Mucosa of stomach (tissue), 1 donor: Measurements from ENCODE around the gene THUMPD1.
"Not testable (repeated sequence)": the region's sequence is repeated elsewhere in the genome, so short reads cannot be mapped to it uniquely, and the experiment has no call there.

Source experiments
- H3K27me3 ChIP-seq: one replicate; pipeline ENCODE4 v1.7.0; 2013; ENCODE audit warnings: mild to moderate bottlenecking, low read length; ENCODE audit not compliant: control insufficient read depth, insufficient read depth
- H3K36me3 ChIP-seq: one replicate; pipeline ENCODE4 v1.7.0; 2013; ENCODE audit warnings: low read length; ENCODE audit not compliant: control insufficient read depth, insufficient read depth
- H3K4me1 ChIP-seq: one replicate; pipeline ENCODE4 v1.7.0; 2013; ENCODE audit warnings: mild to moderate bottlenecking, low read length; ENCODE audit not compliant: control insufficient read depth, insufficient read depth
- H3K4me3 ChIP-seq: one replicate; pipeline ENCODE4 v1.7.0; 2013; ENCODE audit warnings: low read length
- H3K9ac ChIP-seq: one replicate; pipeline ENCODE4 v1.7.0; 2013; ENCODE audit warnings: mild to moderate bottlenecking, low read length, moderate library complexity
- H3K9me3 ChIP-seq: one replicate; pipeline ENCODE4 v1.7.0; 2013; ENCODE audit warnings: mild to moderate bottlenecking, low read length, moderate library complexity; ENCODE audit not compliant: control insufficient read depth
- donor health status: Pancreatic carcinoma.

The THUMPD1 gene

DNA sequence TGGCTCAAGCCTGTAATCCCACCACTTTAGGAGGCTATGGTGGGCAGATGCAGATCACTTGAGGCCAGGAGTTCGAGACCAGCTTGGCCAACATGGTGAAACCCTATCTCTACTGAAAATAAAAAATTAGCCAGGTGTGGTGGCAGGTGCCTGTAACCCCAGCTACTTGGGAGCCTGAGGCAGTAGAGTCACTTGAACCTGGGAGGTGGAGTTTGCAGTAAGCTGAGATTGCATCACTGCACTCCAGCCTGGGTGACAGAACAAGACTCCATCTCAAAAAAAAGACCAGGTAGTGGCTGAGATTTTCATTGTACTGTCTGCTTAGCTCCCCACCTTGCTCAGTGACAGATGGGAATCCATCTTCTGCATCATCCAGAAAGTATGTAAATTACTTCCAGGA, 22.8 kb upstream of the THUMPD1 start:
- not testable (repeated sequence) for H3K4me3 ChIP-seq, H3K9me3 ChIP-seq, H3K4me1 ChIP-seq, H3K27me3 ChIP-seq, H3K9ac ChIP-seq, H3K36me3 ChIP-seq

GRCh38 chr16:20763461-20764232, 22.0 kb upstream of the THUMPD1 start, which contains the start of gene ACSM3:
Gene ACSM3 (plus strand): TSS chr16:20764014. CDS start chr16:20770035, 6,021 bp downstream.
- H3K4me3 ChIP-seq: peak within 1 kb of the TSS; percentile 0
- peak within 1 kb of the TSS; percentile 38 for H3K9ac ChIP-seq

DNA sequence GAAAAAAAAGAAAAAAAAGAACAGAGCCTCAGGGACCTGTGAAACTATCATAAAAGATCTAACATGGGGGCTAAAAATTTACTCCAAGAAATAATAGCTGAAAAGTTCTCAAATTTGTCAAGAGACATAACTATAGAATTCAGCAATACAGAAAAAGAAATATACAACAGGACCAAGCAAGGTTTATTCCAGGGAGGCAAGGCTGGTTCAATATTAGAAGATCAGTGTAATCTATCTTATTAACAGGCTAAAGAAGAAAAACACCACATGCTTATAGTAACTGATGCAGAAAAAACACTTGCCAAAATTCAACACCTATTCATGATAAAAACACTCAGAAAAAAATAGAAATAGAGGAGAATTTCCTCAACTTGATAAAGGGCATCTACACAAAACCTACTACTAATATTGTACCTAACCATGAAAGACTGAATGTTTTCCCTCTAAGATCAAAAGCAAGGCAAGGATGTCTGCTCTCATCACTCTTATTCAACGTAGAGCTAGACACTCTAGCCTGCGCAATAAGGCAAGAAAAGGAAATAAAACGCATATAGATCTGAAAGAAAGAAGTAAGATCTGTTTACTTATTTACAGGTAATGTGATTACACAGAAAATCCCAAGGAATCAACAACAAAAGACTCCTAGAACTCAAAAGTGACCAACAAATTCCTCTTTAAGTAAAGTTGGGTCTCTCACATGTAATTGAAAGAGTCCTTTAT, 20.9 kb upstream of the THUMPD1 start:
- H3K4me3 ChIP-seq: no peak overlapping the region
- no peaks in the 10 kb centered on the region for H3K27me3 ChIP-seq
- no peaks in the 10 kb centered on the region for H3K36me3 ChIP-seq
- no peaks in the 10 kb centered on the region for H3K4me1 ChIP-seq
- no peak overlapping the region for H3K9ac ChIP-seq
- no peaks in the 10 kb centered on the region for H3K9me3 ChIP-seq

More at GRCh38 chr16:20763461-20764232, 22.0 kb upstream of the THUMPD1 start, which contains the start of gene ACSM3:
- Histone ChIP-seq H3K36me3 (no peaks in the 10 kb centered on the region), H3K9me3 (no peaks in the 10 kb centered on the region), H3K27me3 (no peaks in the 10 kb centered on the region), H3K4me1 (no peaks in the 10 kb centered on the region)

GRCh38 chr16:20761175-20761574, 19.6 kb upstream of the THUMPD1 start:
- H3K27me3 ChIP-seq: no peaks in the 10 kb centered on the region
- no peaks in the 10 kb centered on the region for H3K4me1 ChIP-seq
- H3K4me3 ChIP-seq: no peak overlapping the region
- H3K36me3 ChIP-seq: no peaks in the 10 kb centered on the region
- H3K9ac ChIP-seq: no peak overlapping the region
- no peaks in the 10 kb centered on the region for H3K9me3 ChIP-seq

- H3K9ac ChIP-seq: no peak overlapping the region
- H3K27me3 ChIP-seq: no peaks in the 10 kb centered on the region
Measured at GRCh38 chr16:20760346-20760745, 18.7 kb upstream of the THUMPD1 start.

DNA sequence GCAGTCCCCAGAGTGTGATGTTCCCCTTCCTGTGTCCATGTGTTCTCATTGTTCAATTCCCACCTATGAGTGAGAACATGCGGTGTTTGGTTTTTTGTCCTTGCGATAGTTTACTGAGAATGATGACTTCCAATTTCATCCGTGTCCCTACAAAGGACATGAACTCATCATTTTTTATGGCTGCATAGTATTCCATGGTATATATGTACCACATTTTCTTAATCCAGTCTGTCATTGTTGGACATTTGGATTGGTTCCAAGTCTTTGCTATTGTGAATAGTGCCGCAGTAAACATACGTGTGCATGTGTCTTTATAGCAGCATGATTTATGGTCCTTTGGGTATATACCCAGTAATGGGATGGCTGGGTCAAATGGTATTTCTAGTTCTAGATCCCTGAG, 14.2 kb upstream of the THUMPD1 start:
- not testable (repeated sequence) for H3K9ac ChIP-seq, H3K9me3 ChIP-seq, H3K27me3 ChIP-seq, H3K36me3 ChIP-seq, H3K4me1 ChIP-seq, H3K4me3 ChIP-seq

More at GRCh38 chr16:20760346-20760745, 18.7 kb upstream of the THUMPD1 start:
- no peaks in the 10 kb centered on the region for H3K36me3 ChIP-seq
- H3K9me3 ChIP-seq: no peaks in the 10 kb centered on the region
- no peaks in the 10 kb centered on the region for H3K4me1 ChIP-seq
- no peak overlapping the region for H3K4me3 ChIP-seq

DNA sequence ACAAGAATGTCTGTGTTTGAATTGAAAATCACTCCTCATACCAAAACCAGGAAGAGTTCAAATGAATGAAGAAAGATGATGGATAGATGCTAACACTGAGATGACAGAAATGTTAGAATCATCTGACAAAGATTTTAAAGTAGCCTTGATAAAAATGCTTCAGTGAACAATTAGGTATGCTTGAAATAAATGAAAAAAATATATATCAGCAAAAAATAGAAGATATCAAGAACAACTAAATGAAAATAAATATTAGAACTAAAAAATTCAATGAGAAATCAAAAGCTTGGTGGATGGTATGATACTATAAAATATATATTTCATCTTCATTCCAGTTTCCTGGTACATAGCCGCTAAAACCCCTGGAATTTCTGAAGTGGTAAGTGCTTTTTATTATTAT, 13.6 kb upstream of the THUMPD1 start:
- Histone ChIP-seq H3K36me3 (no peaks in the 10 kb centered on the region), H3K27me3 (no peaks in the 10 kb centered on the region), H3K4me1 (no peaks in the 10 kb centered on the region)

DNA sequence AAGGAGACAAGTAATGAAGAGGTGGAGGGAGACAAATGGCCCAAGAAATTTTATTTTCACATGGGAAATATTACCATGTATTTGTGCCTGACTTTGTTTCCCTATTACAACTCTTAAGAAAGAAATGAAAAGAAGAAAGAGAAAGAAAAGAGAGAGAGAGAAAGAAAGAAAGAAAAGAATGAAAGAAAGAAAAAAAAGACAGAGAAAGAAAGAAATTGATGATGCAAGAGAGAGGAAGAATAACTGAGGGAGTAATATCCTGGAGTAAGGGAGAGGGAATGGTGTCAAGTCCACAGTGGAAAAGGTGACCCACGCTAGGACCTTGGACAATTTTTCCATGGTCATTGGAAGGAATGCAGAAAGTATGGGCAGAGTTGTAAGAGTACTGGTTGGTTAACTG, 12.1 kb upstream of the THUMPD1 start:
- no peaks in the 10 kb centered on the region for H3K36me3 ChIP-seq
- H3K4me1 ChIP-seq: no peaks in the 10 kb centered on the region
- H3K9me3 ChIP-seq: no peaks in the 10 kb centered on the region
- no peak overlapping the region for H3K4me3 ChIP-seq
- no peak overlapping the region for H3K9ac ChIP-seq
- no peaks in the 10 kb centered on the region for H3K27me3 ChIP-seq

More for the DNA sequence above, 13.6 kb upstream of the THUMPD1 start:
- Histone ChIP-seq H3K9ac (no peak overlapping the region), H3K9me3 (no peaks in the 10 kb centered on the region), H3K4me3 (no peak overlapping the region)

- no peak overlapping the region for H3K4me3 ChIP-seq
- no peak overlapping the region for H3K9ac ChIP-seq
- no peaks in the 10 kb centered on the region for H3K4me1 ChIP-seq
- no peaks in the 10 kb centered on the region for H3K9me3 ChIP-seq
- H3K27me3 ChIP-seq: no peaks in the 10 kb centered on the region
- H3K36me3 ChIP-seq: no peaks in the 10 kb centered on the region
Measured at GRCh38 chr16:20750558-20750957, 8.9 kb upstream of the THUMPD1 start.

GRCh38 chr16:20749474-20749873, 7.9 kb upstream of the THUMPD1 start:
- H3K4me3 ChIP-seq: no peak overlapping the region
- no peak overlapping the region for H3K9ac ChIP-seq
- H3K27me3 ChIP-seq: no peaks in the 10 kb centered on the region
- no peaks in the 10 kb centered on the region for H3K4me1 ChIP-seq
- no peaks in the 10 kb centered on the region for H3K36me3 ChIP-seq
- H3K9me3 ChIP-seq: no peaks in the 10 kb centered on the region

- Histone ChIP-seq H3K4me1 (no peaks in the 10 kb centered on the region), H3K4me3 (no peak overlapping the region), H3K27me3 (no peaks in the 10 kb centered on the region), H3K9me3 (no peaks in the 10 kb centered on the region), H3K36me3 (no peaks in the 10 kb centered on the region), H3K9ac (no peak overlapping the region)
Measured at GRCh38 chr16:20747030-20747816, 5.6 kb upstream of the THUMPD1 start.

GRCh38 chr16:20746461-20746860, 4.8 kb upstream of the THUMPD1 start:
- H3K36me3 ChIP-seq: no peaks in the 10 kb centered on the region
- no peaks in the 10 kb centered on the region for H3K27me3 ChIP-seq
- H3K9ac ChIP-seq: no peak overlapping the region
- H3K9me3 ChIP-seq: no peaks in the 10 kb centered on the region
- peaks cover 3% of the 10 kb centered on the region for H3K4me1 ChIP-seq
- H3K4me3 ChIP-seq: no peak overlapping the region
